H1 (cell line): ENCODE results near the gene STARD13. TPM values are rescaled to one million over a fixed set of nuclear protein-coding genes. Genes with fewer than 3 reads are reported as not detected.

Experiments used
- CTCF ChIA-PET: fragments of 300-600 bp; sonication (Branson Sonifier 250); formaldehyde crosslinking; loops from one replicate; lab custom pipeline; 2021; ENCODE audit not compliant: partially characterized antibody; lab: Charles Lee
- POLR2A ChIA-PET: fragments of 300-600 bp; sonication (Branson Sonifier 250); formaldehyde crosslinking; loops from one replicate; lab custom pipeline; 2021; ENCODE audit warnings: inconsistent platforms; ENCODE audit not compliant: partially characterized antibody; lab: Charles Lee
- DNase-seq, 2 experiments: peaks; one replicate each; pipeline versions ENCODE4 v3.0.0 to v3.0.0-alpha.2; 2010 to 2022; ENCODE audit warnings: low spot score in 2 of 2, low read depth in 1 of 2, mixed read lengths in 1 of 2
- FAIRE-seq: peaks from 2 replicates; lab custom pipeline; 2011; peaks lifted over from hg19 to GRCh38; lab: Jason Lieb, UNC
- H2AFZ ChIP-seq: 2 replicates; pipeline ENCODE4 v1.8.1; 2012; ENCODE audit warnings: low read length, inconsistent platforms
- H2AK5ac ChIP-seq: 2 replicates; pipeline ENCODE4 v1.6.1; 2013; ENCODE audit warnings: low read depth, low read length
- H2BK120ac ChIP-seq: replicated peaks from 2 replicates; pipeline ENCODE3; 2013; ENCODE audit warnings: low read depth, low read length, inconsistent platforms
- H2BK12ac ChIP-seq: 2 replicates; pipeline ENCODE4 v1.6.1; 2013; ENCODE audit warnings: low read depth, low read length
- H2BK15ac ChIP-seq: 2 replicates; pipeline ENCODE4 v1.6.1; 2013; ENCODE audit warnings: low read length
- H2BK20ac ChIP-seq: 2 replicates; pipeline ENCODE4 v1.6.1; 2013; ENCODE audit warnings: low read length
- H2BK5ac ChIP-seq: 2 replicates; pipeline ENCODE4 v1.6.1; 2013; ENCODE audit warnings: low read depth, low read length
- H3K14ac ChIP-seq: 2 replicates; pipeline ENCODE4 v1.6.1; 2013; ENCODE audit warnings: inconsistent platforms; ENCODE audit not compliant: insufficient read length
- H3K18ac ChIP-seq: 2 replicates; pipeline ENCODE4 v1.6.1; 2013; ENCODE audit warnings: low read length; ENCODE audit errors: extremely low read depth
- H3K23ac ChIP-seq: 2 replicates; pipeline ENCODE4 v1.6.1; 2013; ENCODE audit warnings: inconsistent platforms; ENCODE audit not compliant: insufficient read length
- H3K23me2 ChIP-seq: 2 replicates; pipeline ENCODE4 v1.6.1; 2013; ENCODE audit warnings: low read depth, low read length
- H3K27ac ChIP-seq: 2 replicates; pipeline ENCODE4 v1.6.1; 2011; ENCODE audit warnings: low read depth, low read length, inconsistent platforms
- H3K27me3 ChIP-seq, 4 experiments: replicated peaks in 1 of 4; 1 replicate in 1 of 4; 2 replicates in 3 of 4; pipeline versions ENCODE4 v1.6.1 to v1.8.1; 2011 to 2013; ENCODE audit warnings: low read length in 3 of 4, mild to moderate bottlenecking in 3 of 4, inconsistent platforms in 2 of 4, mixed read lengths in 2 of 4, moderate library complexity in 1 of 4; ENCODE audit not compliant: control insufficient read depth in 3 of 4, insufficient read depth in 3 of 4; ENCODE audit errors: extremely low read depth in 1 of 4
- H3K36me3 ChIP-seq, 4 experiments: 2 replicates each; pipeline versions ENCODE4 v1.6.1 to v1.8.1; 2011 to 2013; ENCODE audit warnings: mild to moderate bottlenecking in 4 of 4, low read length in 3 of 4, moderate library complexity in 2 of 4, control low read depth in 1 of 4, inconsistent platforms in 1 of 4; ENCODE audit not compliant: insufficient read depth in 4 of 4, control insufficient read depth in 2 of 4
- H3K4ac ChIP-seq: replicated peaks from 2 replicates; pipeline ENCODE3; 2013; ENCODE audit warnings: low read length, low read depth, mixed read lengths, inconsistent platforms; ENCODE audit not compliant: insufficient read length
- H3K4me1 ChIP-seq, 4 experiments: replicated peaks in 1 of 4; 1 replicate in 1 of 4; 2 replicates in 3 of 4; pipeline versions ENCODE4 v1.6.1 to v1.8.1; 2011 to 2013; ENCODE audit warnings: low read length in 3 of 4, inconsistent platforms in 2 of 4, mixed read lengths in 1 of 4; ENCODE audit not compliant: insufficient read depth in 4 of 4, control insufficient read depth in 3 of 4
- H3K4me2 ChIP-seq, 2 experiments: 2 replicates each; pipeline versions ENCODE4 v1.6.1 to v1.8.1; 2011 to 2013; ENCODE audit warnings: low read depth in 2 of 2, low read length in 2 of 2, control low read depth in 1 of 2, inconsistent platforms in 1 of 2, mild to moderate bottlenecking in 1 of 2; ENCODE audit not compliant: insufficient read depth in 1 of 2
- H3K4me3 ChIP-seq, 4 experiments: fragments of 200-600, 300-600 bp in 1 of 4; sonication (generic), shearing (Covaris generic), sonication (Bioruptor Twin) in 1 of 4; 2 replicates each; pipeline versions ENCODE4 v1.5.1 to v1.8.1; 2011 to 2016; ENCODE audit warnings: low read length in 4 of 4, low read depth in 3 of 4, control low read depth in 2 of 4, inconsistent platforms in 2 of 4, mild to moderate bottlenecking in 2 of 4, mixed read lengths in 1 of 4, moderate library complexity in 1 of 4; ENCODE audit not compliant: insufficient read depth in 2 of 4; ENCODE audit errors: extremely low read depth in 1 of 4
- H3K56ac ChIP-seq: replicated peaks from 2 replicates; pipeline ENCODE3; 2013; ENCODE audit warnings: low read depth, mild to moderate bottlenecking, mixed read lengths, low read length, inconsistent platforms; ENCODE audit not compliant: insufficient read length
- H3K79me1 ChIP-seq: 2 replicates; pipeline ENCODE4 v1.6.1; 2013; ENCODE audit warnings: low read depth, low read length, control low read depth
- H3K79me2 ChIP-seq, 2 experiments: 2 replicates each; pipeline versions ENCODE4 v1.6.1 to v1.8.1; 2012 to 2013; ENCODE audit warnings: low read length in 2 of 2, mild to moderate bottlenecking in 2 of 2, inconsistent platforms in 1 of 2; ENCODE audit not compliant: insufficient read depth in 2 of 2, control insufficient read depth in 1 of 2
- H3K9ac ChIP-seq, 4 experiments: replicated peaks in 1 of 4; 1 replicate in 1 of 4; 2 replicates in 3 of 4; pipeline versions ENCODE4 v1.6.1 to v1.8.1; 2011 to 2013; ENCODE audit warnings: low read depth in 3 of 4, low read length in 3 of 4, control low read depth in 2 of 4, mild to moderate bottlenecking in 2 of 4, moderate library complexity in 2 of 4, inconsistent platforms in 1 of 4; ENCODE audit errors: extremely low read depth in 1 of 4
- H3K9me3 ChIP-seq, 2 experiments: 2 replicates each; pipeline versions ENCODE4 v1.6.1 to v1.8.1; 2012 to 2013; ENCODE audit warnings: mild to moderate bottlenecking in 2 of 2, moderate library complexity in 2 of 2, control low read depth in 1 of 2, inconsistent platforms in 1 of 2, low read depth in 1 of 2, low read length in 1 of 2, mixed read lengths in 1 of 2; ENCODE audit not compliant: insufficient read depth in 2 of 2
- H4K20me1 ChIP-seq, 2 experiments: replicated peaks in 1 of 2; 2 replicates each; pipeline versions ENCODE3 to v1.8.1; 2011 to 2013; ENCODE audit warnings: inconsistent platforms in 2 of 2, low read length in 2 of 2, mild to moderate bottlenecking in 1 of 2; ENCODE audit not compliant: insufficient read depth in 2 of 2, control insufficient read depth in 1 of 2
- H4K5ac ChIP-seq: 2 replicates; pipeline ENCODE4 v1.6.1; 2013; ENCODE audit warnings: low read length, low read depth, mixed read lengths, inconsistent platforms; ENCODE audit not compliant: insufficient read length
- H4K8ac ChIP-seq: 2 replicates; pipeline ENCODE4 v1.8.0; 2013; ENCODE audit warnings: mild to moderate bottlenecking, moderate library complexity, low read length, inconsistent platforms; ENCODE audit not compliant: insufficient read depth; ENCODE audit errors: extremely low read depth
- H4K91ac ChIP-seq: replicated peaks from 2 replicates; pipeline ENCODE3; 2013; ENCODE audit warnings: low read length, mixed read lengths, inconsistent platforms; ENCODE audit not compliant: insufficient read length
- MAX ChIP-seq: IDR thresholded peaks from 2 replicates; pipeline ENCODE4 v1.6.1; 2012; ENCODE audit warnings: inconsistent platforms
- TAF1 ChIP-seq: IDR thresholded peaks from 2 replicates; pipeline ENCODE4 v1.6.1; 2011; ENCODE audit warnings: mild to moderate bottlenecking, low read depth, low read length
- WGBS, 2 experiments: shearing (Covaris generic) in 1 of 2; methylation state at CpG; one replicate each; pipeline versions ENCODE4 v1.1.6 to v1.1.7; 2013 to 2015; ENCODE audit warnings: low lambda C conversion rate in 2 of 2, mixed read lengths in 2 of 2, inconsistent platforms in 1 of 2, low coverage in 1 of 2, missing lambda C conversion rate in 1 of 2; ENCODE audit not compliant: insufficient replicate concordance in 2 of 2, insufficient coverage in 1 of 2, insufficient read length in 1 of 2; ENCODE audit errors: extremely low coverage in 1 of 2, missing lambda C conversion rate in 1 of 2; 5-methylcytosine and 5-hydroxymethylcytosine counted together
- polyA plus RNA-seq, 7 experiments: library from polyadenylated mRNA; depleted of rRNA in 3 of 7; stranded (reverse) in 5 of 7; unstranded in 2 of 7; fragments of >200 nt in 5 of 7; fragments of 200-250 nt in 2 of 7; gene quantifications; 1 replicate in 5 of 7; 2 replicates in 1 of 7; 4 replicates in 1 of 7; pipeline versions ENCODE4 v1.2.1 to v1.2.3, GENCODE V29; 2011 to 2013; ENCODE audit warnings: missing spikeins in 2 of 7, mixed read lengths in 2 of 7
- total RNA-seq: library from RNA; stranded (reverse); fragmentation: NEBNext Ultra II Directional; extraction: Animal tissue kit (Norgen Biotek cat#: 25700); gene quantifications from 2 replicates; pipeline ENCODE4 v1.2.1, GENCODE V29; 2021

STARD13 gene
- total and polyA plus RNA-seq, 2 of the 8 experiments (the other 6 are each of a cell fraction or from before 2014, with no cell fraction given), result 0.82 to 2.9 TPM

- DNase-seq, result no peak
- H2BK120ac ChIP-seq, result no peak overlapping the region
These were observed 92.1 kb downstream of the STARD13 start for GRCh38 chr13:33193428-33193974.

More at GRCh38 chr13:33193428-33193974, 92.1 kb downstream of the STARD13 start:
- CTCF ChIA-PET, result interaction anchor here (0.7 to 2.0 kb wide), 3 partner anchors 35 to 240 kb away, joined by 5 to 6 read pairs (median 5); no protein-coding TSS in a partner anchor
- WGBS, 2 experiments, result 72% methylated on average over 7 of the region's 7 CpGs; no CpG with 5 or more reads in 1 of the 2 experiments
- Histone ChIP-seq H4K8ac (no peak overlapping the region), H3K27ac (no peak overlapping the region), H2BK12ac (no peak overlapping the region), H2BK15ac (no peak overlapping the region), H3K4me2 (peak overlapping the region in 1 of 2 experiments; percentile 36; a peak in 1 of 4 replicates), H2AFZ (no peak overlapping the region), H4K5ac (no peak overlapping the region), H3K4ac (no peak overlapping the region), H3K14ac (no peak overlapping the region), H3K4me3 (no peak overlapping the region), H3K79me1 (no peaks in the 10 kb centered on the region), H3K79me2 (no peaks in the 10 kb centered on the region), H3K27me3 (no peaks in the 10 kb centered on the region), H2AK5ac (no peak overlapping the region), H4K20me1 (no peaks in the 10 kb centered on the region), H2BK5ac (no peak overlapping the region), H3K36me3 (no peaks in the 10 kb centered on the region), H3K4me1 (peaks cover 0 to 10% (median 2%) of the 10 kb centered on the region in 4 experiments; a peak in 2 of 7 replicates), H3K9me3 (no peaks in the 10 kb centered on the region), H2BK20ac (no peak overlapping the region), H3K9ac (no peak overlapping the region), H3K18ac (no peak overlapping the region), H3K56ac (no peak overlapping the region), H3K23ac (no peak overlapping the region), H4K91ac (no peak overlapping the region), H3K23me2 (no peaks in the 10 kb centered on the region)
- FAIRE-seq, result peak; percentile 48
- POLR2A ChIA-PET, result no interaction called here
- TF ChIP-seq MAX (0 out of 2 replicates have a peak, but pooled peaks have one; percentile 24), TAF1 (no peak)
